Epidermal melanocyte (primary cell): ENCODE results near the gene LSG1.

Experiments
- DNase-seq: peaks from one replicate; pipeline ENCODE4 v3.0.0; 2011; ENCODE audit warnings: low spot score; ENCODE audit not compliant: insufficient read length

LSG1 gene

DNA sequence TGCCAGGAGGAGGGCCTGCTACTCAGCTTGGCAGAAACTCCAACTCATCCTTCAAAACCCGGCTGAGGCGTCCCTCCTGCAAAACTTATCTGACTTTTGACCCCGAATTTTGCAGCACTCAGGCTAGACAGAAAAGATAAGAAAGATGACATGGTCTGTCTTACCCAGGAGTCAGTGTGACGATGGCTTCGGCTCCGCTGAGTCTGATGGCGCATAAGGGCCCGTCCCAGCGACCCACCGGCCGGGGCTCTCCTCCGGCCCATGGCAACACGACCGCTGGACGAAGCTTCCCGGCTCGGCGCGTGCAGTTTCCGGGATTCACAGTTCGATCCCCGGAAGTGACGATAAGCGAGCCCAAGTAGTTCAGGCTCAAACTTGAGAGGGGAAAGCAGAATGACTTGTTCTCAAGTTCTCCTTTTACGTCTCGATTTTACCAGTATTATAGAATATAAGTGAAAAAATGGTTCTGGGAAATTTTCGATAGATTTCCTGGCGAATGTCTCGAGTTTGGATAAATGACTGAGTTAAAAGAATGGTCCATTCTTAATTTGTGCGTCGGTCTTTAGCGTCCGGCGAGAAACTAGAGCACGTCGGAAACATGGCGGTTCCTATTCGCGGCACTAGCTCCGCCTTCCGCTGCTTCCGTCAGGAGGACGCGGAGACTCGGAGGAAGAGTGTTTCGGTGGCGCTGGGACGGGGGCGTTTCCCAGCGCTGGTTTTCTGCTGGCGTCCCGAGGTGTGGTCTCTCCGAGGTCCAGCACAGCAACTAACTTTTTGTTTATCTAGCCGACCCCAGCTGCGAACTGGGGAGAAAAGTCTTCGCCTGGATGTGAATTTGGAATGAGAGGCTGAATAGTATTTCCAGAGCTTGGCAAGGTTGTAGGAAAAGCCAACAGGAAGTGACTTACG, at the start of gene LSG1:
Gene LSG1, minus strand, starts transcription at position 292 of the 909 bp plus-strand sequence. Its CDS starts 29 bp downstream, at position 263.
- peak; percentile 79 for DNase-seq

DNA sequence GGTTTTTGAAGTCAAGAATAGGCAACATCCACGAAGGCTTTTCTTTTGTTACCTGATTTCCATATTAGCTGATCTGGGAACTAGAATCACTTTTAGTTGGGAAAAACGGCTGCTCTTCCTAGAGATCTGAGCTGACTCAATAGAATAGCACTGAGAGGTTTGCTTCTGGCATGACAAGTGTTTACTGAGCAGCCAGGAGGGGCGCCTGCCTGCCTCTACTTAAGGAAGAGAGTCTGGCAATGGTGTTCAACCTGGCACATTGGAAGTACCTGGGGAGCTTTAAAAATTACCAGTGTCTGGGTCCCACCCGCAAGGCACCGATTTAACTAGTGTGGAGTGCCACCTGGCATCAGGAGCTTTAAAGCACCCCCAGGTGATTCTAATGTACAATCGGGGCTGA, 48.1 kb upstream of the LSG1 start:
- DNase-seq = no peak

DNA sequence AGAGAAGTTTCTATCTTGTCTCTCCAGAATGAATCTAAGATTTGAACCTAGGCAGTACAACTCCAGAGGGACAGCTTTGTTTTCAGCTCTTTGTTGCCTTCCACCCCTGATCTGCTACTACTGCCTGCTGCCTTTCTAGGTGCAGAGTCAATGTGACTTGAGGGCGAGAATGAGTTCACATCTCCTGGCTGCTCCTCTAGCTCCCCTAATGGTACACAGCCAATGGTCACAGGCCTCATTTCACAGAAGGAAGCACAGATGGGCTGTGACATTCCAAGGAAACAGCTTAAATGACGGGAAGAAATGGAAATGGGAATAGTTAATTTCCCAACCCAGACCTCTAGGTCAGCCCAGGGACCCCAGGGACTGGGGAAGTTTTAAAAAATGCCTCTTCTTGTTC, 46.1 kb upstream of the LSG1 start:
- no peak for DNase-seq

DNA sequence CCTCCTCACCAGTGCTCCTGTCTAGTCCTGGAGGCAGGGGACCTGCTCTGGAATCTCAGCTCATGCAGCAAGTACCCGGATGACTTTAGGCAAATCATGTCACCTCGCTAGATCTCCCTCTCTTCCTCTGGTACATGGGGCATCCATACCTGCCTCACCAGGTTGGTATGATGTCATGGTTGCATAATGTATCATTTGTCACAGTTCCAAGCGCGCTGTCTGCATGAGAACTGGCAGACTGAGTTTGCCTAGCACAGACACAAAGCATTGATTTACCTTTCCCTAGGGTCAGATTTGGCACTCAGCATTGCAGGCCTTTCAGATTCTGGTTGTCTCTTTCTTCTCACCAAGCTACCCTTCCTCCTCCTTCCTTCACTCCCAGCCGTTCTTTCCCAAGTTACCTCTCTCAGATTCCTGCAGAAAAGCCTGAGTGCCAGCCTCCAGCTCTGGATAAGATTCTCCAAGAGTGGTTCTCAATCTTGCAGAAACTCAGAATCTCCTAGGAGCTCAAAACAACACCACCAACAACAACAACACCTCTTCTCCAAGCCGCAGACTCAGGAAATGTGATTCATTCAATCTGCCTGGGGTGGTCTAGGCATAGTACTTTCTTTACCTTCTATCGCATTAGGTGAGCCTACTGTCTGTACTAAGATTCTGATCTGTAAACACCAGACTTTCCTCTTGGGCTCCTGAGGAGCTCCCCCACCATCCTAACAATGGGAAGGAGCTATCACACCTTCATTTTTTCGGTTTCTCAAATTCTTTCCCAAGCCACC, 43.2 kb upstream of the LSG1 start:
- DNase-seq = no peak

DNA sequence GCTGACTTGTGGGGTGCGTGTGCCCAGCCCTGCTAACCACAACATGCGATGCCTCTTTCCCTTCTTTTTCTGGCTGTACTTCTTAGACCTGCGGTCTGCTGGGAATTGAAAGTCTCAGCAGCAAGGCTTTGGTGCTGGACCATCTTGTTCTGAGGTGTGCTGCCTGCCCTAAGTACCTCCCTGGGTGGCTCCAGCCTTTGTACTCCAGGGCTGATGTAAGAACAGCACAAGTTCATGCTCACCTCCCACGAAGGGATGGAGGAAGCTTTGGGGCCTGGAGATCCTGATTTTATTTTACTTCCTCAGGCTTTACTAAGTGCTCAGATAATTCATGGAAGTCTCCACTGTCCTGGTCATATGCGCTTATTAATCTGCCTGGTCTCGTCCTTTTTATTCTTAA, 42.6 kb upstream of the LSG1 start:
- DNase-seq = no peak

DNA sequence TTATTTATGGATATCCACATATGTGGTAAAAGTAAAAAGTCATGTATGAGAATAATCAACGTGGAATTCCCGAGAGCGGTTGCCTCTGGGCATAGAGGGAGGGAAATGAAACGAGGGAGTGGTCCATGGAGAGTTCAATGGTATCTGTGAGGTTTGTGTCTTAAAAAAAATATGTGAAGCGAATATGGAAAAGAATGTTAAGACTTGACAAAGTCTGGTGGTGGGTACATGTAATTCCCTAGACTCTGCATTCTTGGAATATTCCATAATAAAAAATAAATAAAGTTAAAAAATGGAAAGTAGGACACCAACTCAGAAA, 42.1 kb upstream of the LSG1 start:
- DNase-seq = no peak

DNA sequence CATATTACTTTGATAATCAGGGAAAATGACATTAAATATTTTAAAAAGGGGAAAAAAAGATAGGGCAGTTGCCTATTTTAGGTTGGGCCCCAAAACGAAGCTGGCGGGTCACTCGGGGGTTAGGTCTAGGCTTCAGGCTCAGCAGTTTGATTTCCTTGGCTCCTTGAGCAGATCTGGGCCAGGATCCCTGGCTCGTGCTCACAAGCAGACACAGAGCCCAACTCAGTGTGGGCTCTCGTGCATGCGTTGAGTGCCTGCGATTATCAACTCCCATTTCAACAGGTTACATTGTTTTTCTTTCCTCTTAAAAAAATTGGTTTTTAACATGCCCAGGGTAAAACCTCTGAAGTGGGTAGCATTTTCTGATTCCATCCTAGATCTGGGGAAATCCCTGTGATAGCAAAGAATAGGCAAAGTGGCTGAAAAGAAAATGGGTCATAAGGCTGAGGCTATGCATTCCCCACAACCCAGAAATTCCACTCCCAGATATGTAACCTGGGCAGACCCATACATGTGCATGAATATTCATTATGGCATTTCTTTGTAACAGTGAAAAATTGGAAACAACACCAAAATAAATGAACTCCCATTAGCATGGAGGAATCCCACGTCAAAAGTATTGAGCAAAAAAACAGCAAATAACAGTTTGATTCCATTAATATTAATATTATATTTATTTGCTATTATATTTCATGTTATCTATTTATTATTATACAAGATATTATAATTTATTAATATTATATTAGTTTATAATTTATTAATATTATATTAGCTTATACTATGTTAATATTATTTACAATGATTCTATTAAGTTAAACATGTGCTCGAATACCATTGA, 41.5 kb upstream of the LSG1 start:
- no peak for DNase-seq

DNA sequence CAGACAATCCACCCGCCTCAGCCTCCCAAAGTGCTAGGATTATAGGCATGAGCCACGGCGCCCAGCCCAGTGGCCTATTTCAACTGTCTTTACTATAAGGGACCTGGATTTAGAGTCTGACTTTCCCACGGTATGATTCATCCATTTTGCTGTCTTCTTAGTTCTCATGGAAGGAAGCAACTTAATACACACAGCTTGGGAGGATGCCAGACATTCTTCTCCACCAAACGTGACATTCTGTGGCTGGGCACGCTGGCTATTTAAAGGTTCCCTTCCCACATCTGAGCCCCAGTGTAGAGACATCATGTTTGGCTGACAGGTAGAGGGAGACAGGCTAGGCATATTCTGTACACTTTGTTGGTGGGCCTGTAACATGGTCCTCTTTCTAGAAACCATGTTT, 39.9 kb upstream of the LSG1 start:
- peak; percentile 57 for DNase-seq

DNA sequence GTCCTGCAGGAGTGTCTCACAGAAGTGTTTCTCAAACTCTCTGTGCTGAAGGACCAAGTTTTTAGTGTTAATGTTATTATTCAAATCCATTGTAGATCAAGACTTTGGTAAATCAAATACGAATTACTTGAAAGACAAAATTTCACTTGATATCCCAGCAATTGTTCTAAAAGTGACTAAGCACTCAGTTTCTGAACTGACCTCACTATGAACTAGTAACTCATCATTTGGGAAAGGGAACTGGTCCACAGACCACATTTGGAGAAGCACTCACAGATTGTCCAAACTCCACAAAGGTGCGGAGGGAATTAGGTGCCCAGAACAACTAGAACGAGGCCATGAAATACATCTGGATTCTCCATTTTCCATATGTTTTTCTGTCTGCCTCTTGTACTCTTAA, 39.3 kb upstream of the LSG1 start:
- DNase-seq = no peak

DNA sequence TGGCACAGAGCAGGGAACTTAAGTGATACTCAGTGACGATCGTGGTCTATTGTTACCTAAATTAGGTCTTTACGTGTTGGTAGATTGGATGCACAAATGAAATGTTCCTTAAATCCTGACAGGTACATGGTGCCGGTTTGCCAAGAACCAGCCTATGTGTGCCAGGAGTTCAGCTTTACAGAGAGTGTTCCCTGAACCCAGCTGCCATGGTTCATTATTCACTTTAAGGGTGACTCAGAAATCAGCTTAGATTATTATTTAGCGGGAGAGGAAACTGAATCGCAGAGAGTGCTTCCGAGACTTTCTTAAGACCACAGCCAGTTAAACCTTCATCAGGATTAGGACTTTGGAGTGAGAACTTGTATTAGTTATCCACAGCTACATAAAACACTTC, 35.2 kb upstream of the LSG1 start:
- no peak for DNase-seq

DNA sequence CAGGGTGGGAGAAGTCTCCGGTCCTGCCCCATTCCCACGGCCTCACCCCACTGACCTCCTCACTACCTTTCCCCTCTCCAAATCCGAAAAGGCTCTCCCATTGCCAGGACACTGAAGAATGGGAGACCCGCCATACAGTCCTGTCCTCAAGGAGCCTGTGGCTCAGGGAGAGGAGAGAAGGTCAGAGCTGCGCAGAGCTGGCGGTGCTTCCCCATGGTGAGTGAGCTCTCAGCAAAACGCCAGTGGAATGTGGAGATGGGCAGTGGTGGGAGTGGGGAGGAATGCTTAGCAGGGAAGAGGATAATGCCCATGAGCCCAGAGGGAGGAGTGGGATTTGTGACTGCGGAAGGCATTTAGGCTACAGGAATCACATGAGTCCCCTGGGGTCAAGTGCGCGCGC, 33.8 kb upstream of the LSG1 start:
- DNase-seq = no peak

DNA sequence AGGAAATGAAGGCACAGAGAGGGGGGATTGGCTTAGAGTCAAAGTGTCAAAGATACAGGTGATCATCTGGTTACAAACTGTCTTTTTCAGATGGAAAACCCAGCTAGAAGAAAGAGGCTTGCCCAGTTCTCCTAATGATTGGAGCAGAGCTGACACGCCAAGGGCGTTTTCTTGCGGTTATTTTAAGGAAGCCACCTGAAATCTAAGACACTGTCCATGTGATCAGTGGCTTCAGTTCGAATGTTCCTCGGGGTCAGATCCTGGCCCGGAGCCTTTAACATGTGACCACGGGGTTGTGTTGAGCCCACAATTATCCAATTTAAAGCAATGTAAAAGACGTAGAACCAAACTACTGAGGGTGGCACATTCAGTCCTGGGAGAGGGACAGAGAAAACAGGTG, 33.2 kb upstream of the LSG1 start:
- no peak for DNase-seq

DNA sequence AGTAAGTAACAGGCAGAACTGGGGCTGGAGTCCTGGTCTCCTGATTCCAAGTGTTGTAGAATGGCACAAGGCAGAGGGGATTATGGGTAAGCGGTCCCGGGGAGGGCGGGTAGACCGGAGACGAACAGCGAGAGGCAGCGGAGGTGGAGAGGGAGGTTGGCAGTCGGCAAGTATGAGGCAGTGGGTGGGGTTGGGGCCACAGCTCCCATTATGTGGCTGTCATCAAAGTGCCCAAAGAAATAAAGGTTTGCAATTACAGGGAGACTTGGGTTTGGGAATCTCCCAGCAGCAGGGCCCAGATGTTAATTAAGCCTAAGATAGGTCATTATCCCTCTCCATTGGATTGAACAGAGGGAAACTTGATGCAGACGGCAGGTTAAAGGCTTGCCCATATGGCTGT, 30.6 kb upstream of the LSG1 start:
- DNase-seq = no peak

DNA sequence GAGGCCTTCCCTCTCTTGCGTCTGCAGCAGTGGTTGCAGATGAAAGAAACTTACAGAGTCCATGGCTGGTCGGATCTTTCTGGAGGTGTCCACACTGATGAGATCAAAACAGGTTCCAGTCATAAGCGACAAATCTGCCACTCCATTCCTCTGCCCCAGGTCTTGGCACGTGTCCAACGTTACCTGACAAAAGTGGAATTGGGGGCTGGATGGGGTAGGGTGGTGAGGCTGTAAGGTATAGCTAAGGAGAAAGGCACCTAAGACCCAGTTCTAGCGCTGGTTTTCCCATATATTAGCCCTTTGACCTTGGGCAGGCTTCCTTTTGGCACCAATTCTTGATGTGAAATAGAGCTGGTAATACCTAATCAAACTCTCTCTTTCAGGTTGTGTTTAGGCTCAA, 24.7 kb upstream of the LSG1 start:
- DNase-seq = no peak

DNA sequence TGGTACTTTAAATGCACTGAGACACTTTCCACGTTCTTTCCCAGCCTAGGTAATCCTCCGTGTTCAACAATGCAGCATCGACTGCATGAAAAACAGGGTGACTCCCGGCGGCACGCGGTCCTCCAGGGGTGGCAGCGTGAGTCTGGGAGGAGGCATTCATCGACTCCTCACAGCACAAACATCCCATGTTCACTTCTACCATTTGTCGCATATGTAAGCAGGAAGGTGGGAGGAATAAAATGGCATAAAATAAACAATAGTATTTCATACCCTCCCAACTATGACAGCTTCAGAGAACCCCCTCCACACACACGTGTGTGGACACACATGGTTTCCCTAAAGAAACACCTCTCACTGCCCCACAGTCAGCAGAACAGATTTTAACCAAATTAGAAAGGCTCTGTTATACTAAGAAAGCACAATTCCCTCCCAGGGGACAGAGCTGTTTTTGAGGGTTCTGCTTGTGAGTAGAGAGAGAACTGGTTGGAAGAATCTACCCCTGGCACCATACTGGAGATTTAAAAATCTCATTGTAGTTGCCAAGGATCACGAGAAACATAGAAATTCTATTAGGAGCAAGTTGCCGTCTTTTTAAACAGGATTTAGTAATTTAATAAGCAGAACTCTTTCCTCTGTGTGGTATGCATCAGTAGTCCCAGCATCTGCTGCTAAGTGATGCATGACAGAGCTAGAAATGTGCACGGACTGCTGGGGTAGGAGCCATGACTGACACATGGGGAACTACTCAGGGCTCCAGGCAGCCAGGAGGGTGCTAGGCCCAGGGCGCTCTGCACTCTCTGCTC, 19.7 kb upstream of the LSG1 start:
- DNase-seq = no peak

DNA sequence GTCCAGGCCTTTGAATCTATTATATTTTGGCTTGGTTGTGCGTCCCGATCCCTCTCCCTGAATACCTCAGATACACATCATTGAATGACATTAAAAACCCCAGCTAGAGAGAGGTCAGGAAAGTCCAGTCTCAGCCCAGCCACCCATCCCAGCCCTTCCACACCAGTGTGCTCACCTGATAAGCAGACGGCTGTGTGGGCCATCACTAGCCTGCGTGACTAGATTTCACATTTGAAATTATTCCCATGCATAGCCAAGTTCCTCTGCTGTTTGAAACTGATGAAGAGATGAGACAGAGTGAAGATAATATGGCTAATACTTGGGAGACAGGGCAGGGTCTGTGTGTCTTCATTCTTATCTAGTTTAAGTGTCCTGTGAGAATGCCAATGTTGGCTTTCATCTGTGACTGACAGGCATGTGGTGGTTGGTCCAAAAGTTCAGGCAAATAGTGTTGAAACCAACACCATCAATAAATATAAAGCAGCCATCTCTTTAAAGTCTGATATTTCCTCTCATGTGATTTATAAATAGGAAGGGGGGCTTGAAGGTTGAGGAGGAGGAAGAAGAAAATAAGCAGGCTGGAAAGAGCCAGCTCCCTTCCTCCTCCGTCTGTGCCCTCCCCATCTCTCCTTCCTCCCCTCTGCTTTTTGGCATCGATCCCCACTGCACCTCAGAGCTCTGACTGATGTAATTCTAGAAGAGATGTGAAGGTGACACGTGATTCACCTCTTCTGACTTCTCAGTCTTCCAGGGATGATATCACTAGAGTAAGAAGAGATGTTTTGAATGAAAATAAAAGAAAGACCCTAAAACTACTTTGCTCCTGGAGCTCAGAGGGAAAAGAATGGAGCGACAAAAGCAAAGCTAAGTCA, 18.7 kb upstream of the LSG1 start:
- DNase-seq = no peak

DNA sequence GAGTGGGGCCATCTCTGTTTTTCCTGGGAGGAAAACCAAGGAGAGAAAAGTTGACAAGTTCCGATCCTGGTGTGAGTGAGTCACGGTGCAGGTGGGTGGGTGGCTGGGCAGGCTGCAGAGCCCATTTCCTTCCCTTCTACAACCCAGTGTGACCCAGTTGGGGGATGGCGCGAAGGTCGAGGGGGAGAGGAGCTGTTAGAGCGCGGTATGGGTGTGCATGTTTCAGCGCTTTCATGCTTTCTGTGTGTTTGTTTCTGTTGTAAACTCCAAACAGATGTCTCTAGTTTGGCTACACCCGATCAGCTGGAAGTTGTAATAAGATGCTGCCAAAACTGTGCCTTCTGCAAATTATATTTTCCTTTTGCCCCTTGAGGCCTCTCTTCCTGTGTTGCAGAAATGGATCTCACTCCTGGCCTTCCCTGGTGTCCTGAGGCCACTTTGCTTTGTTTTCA, 17.5 kb upstream of the LSG1 start:
- DNase-seq = peak; percentile 83

DNA sequence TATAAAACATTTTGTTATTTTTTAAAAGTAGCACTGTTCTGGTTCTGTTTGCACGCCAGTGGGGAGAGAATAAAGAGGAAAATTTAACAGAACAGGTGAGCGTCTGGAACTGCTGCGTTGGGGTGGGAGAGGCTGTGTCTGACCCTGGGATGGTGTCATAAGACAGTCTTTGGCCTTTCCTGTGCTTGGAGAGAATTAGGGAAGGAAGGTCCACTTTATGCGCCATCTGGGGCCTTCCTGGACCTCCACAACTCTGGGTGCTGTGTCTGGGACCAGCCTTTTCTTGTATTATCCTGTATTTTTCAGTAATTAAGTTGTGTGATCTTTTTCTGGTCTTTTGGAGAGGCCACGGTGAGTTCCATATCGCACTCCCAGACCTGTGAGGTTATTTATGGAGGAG, 17.0 kb upstream of the LSG1 start:
- no peak for DNase-seq

DNA sequence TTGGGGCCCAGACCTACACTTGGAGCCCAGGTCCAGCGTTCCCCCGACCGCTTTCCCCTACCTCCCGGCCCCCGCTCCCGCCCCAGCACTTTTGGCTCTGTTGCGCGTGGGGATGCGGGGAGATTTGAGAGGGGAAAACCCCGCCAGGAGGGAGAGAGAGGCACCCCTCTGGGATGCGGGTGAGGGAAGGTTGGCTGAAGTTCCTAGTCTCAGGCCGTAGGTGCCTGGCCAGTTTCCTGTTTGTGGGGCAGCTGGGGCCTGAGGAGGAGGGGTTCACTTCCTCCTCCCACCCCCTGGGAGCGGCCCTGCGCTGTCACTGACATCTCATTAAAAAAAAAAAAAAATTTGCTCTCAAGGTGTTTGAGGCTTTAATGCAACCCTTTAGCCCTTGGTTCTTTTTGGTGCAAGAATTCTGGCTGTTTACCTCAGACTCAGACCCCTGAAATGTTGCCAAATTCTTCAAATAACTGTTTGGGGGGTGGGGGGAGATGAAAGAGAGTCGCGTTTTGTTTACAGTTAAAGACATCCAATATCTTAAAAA, 16.3 kb upstream of the LSG1 start:
- DNase-seq = no peak
